Omental fat pad (tissue), 4 donors: ENCODE results near the gene DAG1. TPM values are rescaled to one million over a fixed set of nuclear protein-coding genes. Genes with fewer than 3 reads are reported as not detected.

ENCODE experiments used
- ATAC-seq: fragments of 150-250 bp; one replicate; pipeline ENCODE4 v1.9.1; 2016; ENCODE audit warnings: mild to moderate bottlenecking, moderate library complexity; ENCODE audit not compliant: low FRiP score
- DNase-seq: peaks from one replicate; pipeline ENCODE4 v3.0.0-alpha.2; 2019; ENCODE audit warnings: low spot score
- total RNA-seq, 4 donors: library from RNA; depleted of rRNA; stranded (reverse); fragments of >200 nt; gene quantifications; one replicate each; pipeline ENCODE4 v1.1.0, GENCODE V29; 2016
- TF ChIP-seq, protein P1 (sequence below), 3 donors: fragments of 450-650 bp; IDR thresholded peaks; one replicate each; pipeline ENCODE4 v1.5.1; 2016 to 2017; ENCODE audit warnings: antibody characterized with exemption in 3 of 3, mild to moderate bottlenecking in 3 of 3, moderate library complexity in 2 of 3

Gene DAG1
- total RNA-seq, 4 donors from 2014 or later = 37.8 to 65.0 (median 44.4) TPM

DNA sequence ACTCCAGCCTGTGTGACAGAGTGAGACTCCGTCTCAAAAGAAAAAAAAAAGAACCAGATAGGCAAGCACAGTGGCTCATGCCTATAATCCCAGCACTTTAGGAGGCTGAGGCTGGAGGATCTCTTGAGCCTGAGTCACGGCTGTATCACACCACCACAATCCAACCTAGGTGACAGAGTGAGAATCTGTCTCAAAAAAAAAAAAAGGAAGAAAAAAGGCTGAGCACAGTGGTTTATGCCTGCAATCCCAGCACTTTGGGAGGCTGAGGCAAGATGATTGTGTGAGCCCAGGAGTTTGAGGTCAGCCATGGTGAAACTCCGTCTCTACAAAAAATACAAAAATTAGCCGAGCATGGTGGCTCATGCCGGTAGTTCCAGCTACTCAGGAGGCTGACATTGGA, 35.3 kb upstream of the DAG1 start:
- TF ChIP-seq, protein P1, sequence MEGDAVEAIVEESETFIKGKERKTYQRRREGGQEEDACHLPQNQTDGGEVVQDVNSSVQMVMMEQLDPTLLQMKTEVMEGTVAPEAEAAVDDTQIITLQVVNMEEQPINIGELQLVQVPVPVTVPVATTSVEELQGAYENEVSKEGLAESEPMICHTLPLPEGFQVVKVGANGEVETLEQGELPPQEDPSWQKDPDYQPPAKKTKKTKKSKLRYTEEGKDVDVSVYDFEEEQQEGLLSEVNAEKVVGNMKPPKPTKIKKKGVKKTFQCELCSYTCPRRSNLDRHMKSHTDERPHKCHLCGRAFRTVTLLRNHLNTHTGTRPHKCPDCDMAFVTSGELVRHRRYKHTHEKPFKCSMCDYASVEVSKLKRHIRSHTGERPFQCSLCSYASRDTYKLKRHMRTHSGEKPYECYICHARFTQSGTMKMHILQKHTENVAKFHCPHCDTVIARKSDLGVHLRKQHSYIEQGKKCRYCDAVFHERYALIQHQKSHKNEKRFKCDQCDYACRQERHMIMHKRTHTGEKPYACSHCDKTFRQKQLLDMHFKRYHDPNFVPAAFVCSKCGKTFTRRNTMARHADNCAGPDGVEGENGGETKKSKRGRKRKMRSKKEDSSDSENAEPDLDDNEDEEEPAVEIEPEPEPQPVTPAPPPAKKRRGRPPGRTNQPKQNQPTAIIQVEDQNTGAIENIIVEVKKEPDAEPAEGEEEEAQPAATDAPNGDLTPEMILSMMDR (IDR thresholded peaks at IDR 0.05) = no peak
- DNase-seq (no peak), ATAC-seq (no peak)

DNA sequence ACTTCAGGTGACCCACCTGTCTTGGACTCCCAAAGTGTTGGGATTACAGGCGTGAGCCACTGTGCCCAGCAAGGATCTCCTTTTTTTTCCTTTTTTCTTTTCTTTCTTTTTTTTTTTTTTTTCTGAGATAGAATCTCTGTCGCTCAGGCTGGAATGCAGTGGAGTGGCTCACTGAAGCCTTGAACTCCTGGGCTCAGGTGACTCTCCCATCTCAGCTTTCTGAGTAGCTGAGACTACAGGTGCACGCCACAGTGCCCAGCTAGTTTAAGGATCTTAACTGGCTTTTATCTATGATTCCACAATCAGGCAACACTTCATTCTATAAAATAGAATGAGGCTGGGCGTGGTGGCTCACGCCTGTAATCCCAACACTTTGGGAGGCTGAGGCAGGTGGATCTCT, 24.7 kb upstream of the DAG1 start:
- ATAC-seq (no peak), DNase-seq (no peak)
- TF ChIP-seq, protein P1 (IDR thresholded peaks at IDR 0.05) = no peak

DNA sequence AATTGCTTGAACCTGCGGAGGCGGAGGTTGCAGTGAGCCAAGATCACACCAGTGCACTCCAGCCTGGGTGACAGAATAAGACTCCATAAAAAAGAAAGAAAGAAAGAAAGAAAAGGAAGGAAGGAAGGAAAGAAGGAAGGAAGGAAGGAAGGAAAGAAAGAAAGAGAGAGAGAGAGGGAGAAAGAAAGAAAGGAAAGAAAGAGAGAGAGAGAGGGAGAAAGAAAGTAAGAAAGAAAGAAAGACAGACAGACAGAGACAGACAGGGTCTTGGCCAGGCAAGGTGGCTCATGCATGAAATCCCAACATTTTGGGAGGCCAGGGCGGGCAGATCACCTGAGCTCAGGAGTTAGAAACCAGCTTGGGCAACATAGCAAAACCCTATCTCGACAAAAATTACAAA, 16.4 kb upstream of the DAG1 start:
- TF ChIP-seq, protein P1 (IDR thresholded peaks at IDR 0.05) = no peak
- ATAC-seq (no peak), DNase-seq (no peak)

DNA sequence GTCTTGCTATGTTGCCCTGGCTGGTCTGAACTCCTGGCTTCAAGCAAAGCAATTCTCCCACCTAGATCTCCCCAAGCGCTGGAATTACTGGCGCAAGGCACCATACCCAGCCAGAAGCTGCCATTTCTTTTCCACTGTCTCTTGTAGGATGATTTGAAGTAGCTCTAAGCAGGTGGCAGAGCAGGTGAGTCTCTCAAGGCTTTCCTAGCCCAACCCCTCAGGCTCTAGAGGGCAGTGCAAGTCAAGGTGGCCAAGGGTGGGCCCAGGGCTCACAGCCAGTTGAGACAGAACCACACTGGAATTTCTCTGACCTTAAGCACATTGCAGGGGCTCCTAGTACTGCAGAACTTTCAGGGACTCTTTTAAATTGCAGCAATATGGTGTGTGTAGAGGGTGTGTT, 15.6 kb upstream of the DAG1 start:
- peak; percentile 23 for ATAC-seq
- TF ChIP-seq, protein P1 (IDR thresholded peaks at IDR 0.05) = no peak
- DNase-seq = no peak

DNA sequence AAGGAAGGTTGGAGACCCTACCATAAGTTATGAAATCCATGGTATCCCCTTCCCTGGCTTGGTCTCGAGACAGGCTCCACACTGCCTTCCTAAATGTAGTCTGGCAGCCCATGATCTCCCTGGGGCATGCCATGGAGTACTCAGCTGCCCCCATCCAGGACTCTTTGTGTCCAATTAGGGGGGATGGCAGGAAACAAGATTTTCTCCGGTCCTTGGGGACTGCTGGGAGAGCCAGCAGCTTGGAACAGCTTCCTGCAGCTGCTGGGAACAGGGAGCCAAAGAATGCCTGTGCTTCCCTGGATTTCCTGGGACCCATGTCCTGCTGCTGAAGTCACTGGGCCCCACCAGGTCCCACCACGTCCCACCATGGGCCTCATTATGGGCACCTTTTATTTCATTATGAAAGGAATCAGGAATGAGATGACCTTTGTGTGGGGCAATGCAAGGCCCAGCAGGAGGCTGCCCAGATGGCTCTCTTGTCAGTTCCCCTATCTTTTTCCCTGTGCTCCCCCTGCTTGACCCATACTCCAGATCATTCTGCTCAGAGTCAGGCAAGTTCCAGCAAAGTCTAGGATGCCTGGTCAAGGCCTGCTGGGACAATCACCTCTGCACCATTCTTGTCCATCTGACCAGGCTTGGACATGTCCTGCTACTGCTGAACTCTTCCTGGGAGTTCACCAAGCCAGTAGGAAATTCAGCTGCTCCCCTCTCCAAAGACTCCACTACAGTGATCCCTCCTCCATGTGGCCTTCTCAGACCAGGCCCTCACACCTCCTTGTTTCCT, 15.0 kb upstream of the DAG1 start:
- TF ChIP-seq, protein P1 (IDR thresholded peaks at IDR 0.05) = no peak
- ATAC-seq (no peak), DNase-seq (no peak)

DNA sequence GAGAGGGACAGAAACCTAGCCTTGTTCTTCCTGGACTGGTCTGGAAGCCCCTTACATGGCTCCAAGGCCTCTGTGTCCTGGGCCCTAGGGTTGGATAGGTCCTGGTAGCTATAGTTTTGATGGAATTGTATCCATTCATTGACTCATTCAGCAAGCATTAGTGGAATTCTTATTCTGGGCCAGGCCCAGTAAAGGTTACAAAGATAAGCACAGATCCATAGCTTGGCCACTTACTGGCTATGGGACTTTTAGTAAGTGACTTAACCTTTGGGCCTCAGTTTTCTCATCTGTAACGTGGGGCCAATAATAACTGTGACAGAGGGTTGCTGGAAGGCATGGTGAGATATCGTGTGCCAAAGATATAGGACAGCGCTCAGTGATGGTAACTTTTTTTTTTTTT, 13.6 kb upstream of the DAG1 start:
- DNase-seq (no peak), ATAC-seq (no peak)
- TF ChIP-seq, protein P1 (IDR thresholded peaks at IDR 0.05) = no peak
